ENCODE measurements around the gene ITM2C.

Gene ITM2C

DNA sequence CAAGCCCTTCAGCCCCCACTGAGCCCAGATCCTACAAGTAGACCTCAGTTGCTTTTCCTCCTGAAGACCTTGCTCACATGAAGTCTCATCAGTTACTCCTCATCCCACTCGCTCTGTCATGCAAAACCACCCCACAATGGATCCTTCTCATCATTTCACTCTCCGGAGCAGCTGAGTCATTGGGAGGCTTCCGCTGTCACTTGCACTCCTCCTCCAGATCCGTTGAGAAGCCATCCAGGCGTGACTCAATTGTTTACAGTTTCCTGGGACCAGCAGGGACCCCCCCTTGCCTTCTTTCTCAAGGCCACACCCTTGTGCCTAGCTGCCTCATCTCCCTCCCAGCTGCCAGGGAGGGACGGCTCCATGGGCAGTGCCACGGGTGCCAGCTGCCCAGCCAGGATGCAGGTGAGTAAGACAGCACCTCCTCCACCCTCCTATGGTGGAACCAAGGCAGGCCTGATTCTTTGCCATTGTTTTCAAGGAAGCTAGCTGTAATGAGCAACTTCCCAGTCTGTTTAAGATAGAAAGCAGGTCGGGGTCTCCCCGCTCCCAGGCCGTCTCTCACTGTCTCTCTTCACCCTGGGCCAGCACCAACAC is 44.0 kb downstream of the ITM2C start:
- peak; percentile 24 for DNase-seq

DNA sequence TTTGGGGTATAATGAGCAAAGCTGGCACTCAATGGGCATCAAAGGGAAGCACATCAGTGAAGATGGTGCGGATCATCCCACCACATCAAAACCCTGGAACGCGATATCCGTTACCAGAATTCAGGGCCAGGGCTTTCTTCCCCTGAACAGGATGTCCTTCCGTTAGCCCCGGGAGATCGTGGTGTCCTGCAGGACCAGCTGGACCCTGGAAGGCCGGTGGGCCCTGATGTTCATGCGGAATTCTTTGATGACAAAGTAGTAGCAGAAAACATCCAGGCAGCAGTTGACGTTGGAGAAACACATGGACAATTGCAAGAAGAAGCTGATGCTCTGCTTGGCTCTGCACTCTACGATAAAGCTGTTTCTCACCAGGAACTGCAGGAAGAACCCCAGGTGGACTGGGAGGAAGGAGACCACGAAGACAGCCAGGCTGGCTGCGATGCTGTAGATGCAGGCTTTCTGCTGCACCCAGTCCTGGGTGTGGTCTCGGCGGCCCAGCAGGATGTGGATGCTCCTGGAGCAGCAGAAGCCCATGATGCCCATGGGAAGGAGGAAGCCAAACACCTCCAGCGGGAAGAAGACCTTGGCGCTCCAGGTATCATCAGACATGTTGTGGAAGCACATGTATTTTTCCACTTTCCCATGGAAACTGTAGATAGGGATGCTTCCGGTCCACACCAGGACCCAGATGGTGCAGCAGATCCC is 45.3 kb downstream of the ITM2C start:
- DNase-seq, result no peak

DNA sequence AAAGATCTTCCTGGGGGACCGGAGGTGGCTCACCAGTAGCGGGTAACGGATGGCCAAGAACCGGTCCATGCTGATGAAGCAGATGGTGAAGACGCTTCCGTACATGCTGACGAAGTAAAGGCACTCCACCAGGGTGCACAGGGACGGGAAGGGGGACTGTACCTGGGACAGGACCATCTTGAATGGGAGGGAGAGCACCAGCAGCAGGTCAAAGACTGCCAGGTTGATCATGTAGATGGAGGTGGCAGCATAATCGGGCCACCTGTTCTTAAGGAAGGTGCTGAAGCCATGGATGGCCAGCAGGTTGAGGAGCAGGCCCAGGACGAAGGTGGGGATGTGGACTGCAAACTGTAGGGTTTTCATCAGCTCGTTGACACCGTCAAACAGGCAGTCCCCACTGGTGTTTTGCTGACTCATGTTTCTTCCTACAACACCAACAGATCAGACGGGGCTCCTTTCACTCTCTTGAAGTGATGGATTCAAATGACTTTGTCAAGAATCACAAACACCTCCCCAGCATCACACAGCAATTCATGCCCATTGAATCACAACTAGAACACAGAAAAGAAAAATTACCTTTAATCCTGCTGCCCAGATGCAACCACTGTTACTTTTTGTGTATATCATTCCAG is 45.9 kb downstream of the ITM2C start:
- DNase-seq, result no peak

DNA sequence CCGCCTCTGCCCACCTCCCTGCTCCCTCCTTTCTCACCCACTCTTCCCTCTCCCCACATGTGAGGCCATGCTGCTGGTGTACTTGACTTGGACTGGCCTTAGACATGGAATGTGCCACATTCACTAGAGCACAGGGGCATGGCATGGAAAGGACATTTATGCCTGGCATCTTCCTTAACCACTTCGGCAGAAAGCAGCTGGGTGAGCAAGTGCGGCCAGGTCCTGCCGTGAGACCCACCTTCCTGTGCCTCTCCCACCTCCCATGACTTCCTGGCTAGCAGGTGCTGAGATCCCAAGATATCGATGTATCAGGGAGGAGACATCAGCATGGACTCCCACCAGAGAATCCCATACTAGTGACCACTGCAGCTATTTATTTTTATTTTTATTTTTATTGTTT is 47.3 kb downstream of the ITM2C start:
- no peak for DNase-seq

DNA sequence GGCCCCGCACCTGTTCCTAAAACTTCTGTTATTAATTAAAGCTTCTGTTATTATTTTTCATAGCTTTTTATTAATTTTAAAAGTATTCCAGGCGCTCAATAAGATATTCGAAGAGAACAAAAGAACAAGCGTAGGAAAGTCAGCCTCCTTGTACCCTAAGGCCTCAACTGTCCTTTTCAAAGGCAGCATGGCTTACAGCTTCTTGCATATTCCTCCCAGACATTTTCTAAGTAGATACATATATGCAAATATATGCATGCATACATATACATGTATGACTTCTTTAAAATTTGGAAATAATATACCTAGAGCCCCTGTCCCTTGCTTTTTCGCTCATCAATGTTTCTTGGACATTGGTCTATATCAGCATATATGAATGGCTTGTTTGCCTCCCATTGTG is 48.0 kb downstream of the ITM2C start:
- DNase-seq, result no peak

DNA sequence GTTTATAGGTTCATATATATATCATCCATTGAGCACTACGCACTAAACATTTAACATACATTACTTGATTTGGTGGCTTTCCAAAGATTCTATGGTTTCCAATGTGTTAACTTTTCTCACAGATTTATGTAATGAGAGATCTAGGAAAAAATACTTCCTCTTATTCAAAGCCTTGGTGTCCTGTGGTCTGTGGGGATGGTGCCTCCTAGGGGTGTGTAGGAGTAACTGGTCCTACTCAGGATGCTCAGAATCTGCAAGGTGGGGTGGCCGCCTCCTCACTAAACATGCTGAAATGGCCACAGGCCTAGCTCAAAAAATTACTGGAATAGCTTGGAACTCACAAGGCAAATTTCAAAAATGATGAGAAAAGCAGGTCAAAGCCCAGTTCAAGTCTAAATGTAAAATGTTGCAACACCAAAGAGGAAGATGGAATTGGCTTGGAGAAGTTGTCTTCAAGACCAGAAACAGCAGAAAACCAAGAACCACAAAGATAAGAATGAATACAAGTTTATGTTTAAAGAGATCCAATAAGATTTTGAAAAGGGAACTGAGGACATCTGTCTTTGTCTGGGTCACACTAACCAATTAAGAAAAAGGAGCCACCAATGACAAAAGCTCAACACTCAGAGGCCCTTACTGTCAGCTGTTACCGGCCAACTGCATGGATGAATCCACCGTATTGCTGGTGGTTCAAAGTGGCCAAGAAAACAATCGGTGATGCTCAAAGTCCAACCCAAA is 48.8 kb downstream of the ITM2C start:
- DNase-seq, result no peak

DNA sequence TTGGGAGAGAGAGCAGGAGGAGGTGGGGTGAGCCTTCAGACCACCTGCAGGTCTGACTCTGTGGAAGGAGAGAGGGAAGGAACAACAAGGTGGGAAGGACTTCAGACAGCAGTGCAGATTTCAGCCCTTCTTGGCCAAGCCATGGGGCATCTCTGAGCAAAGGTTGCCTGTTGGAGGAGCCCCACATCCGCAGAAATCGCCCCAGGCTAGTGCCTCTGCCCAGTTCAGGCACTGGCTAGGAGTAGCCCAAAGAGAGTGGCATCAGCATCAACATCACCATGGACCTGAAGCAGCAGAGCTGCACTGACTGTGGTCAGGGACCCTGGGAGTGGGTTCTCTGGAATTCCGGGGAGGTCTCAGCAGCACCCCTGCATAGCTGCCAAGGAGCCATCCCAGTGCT is 50.1 kb downstream of the ITM2C start:
- no peak for DNase-seq

DNA sequence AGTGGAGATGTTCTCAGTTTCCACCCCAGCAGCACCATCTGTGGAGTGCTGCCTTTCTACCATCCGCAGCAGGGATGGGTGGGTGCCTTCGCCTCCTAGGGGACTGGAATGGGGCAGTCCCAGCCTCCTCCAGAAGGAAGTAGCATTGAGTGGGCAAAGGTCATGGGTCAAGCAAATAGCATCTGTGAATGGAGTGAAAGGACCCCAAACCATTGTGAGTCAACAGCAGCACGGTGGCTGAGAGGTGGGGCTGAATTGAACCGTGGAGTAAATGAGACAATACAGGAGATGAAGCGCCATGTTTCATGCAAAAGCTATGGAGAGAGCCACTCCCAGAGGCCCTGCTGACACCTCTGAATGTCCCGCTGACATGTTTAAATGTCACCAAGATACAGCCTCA is 50.6 kb downstream of the ITM2C start:
- no peak for DNase-seq

DNA sequence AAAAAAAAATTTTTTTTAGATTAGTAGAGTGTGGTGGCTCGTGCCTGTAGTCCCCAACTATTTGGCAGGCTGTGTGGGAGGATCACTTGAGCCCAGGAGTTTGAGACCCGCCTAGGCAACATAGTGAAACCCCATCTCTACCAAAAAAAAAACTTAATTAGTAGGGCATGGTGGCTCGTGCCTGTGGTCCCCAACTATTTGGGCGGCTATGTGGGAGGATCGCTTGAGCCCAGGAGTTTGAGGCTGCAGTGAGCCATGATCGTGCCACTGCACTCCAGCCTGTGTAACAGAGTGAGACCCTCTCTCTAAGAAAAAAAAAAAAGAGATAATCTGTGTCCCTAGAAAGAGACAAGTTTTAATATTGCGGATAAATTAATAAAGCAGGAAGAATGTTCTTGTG is 51.5 kb downstream of the ITM2C start:
- no peak for DNase-seq

DNA sequence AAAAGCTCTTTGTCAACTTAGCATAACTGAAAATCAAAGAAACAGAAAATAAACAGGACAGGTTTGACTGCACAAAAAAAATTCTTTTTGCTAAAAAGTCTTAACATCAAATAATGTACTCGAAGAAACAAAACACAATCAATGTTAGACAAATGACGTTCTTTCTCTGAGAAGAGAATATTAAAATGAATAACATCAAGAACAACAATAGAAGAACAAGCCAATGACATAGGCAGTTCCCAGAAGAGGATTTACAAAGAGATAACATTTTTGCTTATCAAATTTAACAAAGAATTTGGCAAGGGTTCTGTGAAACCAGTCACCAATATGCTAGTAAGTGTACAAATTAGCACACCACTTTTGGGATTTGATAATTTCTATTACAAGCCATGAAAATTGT is 54.5 kb downstream of the ITM2C start:
- DNase-seq, result no peak

DNA sequence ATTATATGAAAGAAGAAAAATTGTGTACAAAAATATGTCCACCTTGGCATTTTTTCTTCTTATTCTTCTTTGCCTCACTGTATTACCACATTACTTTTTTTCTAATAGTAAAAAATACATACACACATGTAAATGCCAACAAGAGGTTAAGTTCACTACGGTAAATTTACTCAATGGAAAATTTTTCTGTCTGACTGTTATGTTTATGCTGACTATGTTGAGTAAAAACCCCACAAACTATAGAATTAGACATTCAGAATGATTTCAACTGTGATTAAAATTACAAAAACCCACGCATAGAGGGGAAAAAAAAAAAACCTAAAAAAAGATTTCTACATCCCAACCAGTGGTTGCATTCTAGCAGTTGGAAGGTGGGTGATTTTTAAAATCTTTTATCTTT is 54.9 kb downstream of the ITM2C start:
- no peak for DNase-seq

DNA sequence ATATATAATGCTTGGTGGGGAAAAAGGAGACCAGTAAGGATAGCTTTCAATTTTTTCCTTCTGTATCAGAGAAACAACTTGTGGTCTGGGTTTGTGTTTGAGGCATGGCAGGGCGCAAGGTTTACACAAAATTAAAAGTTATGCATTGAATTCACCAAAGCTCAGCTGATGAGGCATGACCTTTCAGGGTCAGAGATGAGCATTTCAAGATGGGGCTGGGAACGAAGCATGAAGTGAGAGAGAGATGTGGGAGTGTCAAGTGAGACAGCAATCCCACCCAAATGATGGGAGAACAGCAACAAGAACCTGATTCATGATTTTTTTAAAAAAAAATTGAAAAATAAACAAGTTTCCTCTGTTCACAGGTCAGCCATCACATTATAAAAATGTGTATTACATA is 55.4 kb downstream of the ITM2C start:
- DNase-seq, result no peak

DNA sequence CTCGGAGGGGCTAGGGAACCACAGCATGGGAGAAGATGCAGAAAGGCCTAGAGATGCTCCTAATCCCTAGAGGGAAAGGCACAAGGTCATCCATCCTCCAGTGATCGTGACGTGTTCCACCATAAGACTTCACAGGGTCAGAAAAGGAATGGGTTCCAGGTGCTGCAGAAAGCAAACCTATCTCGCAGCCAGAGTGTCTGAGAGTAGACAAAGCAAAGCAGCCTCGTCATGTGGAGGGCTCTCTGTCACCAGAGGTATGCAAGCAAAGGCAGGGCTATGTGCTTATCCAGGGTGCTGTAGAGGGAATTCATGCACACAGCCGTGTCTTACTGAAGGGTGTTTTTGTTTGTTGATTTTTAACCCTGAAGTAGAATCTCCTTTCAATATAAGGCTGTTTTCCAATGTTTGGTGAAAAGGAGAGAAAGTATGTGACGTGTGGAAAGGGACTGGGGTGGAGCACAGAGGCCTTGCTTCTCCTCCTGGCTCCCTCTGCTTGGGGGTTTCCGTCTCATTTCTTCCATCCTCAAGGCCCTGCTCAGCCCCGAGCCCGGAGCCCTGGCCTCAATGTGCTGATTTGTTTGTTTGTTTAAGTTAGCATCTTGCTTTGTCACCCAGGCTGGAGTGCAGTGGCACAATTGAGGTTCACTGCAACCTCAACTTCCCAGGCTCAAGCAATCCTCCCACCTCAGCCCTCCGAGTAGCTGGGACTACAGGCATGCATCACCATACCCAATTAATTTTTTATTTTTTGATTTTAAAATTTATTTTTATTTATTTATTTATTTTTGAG is 57.3 kb downstream of the ITM2C start:
- DNase-seq, result no peak

DNA sequence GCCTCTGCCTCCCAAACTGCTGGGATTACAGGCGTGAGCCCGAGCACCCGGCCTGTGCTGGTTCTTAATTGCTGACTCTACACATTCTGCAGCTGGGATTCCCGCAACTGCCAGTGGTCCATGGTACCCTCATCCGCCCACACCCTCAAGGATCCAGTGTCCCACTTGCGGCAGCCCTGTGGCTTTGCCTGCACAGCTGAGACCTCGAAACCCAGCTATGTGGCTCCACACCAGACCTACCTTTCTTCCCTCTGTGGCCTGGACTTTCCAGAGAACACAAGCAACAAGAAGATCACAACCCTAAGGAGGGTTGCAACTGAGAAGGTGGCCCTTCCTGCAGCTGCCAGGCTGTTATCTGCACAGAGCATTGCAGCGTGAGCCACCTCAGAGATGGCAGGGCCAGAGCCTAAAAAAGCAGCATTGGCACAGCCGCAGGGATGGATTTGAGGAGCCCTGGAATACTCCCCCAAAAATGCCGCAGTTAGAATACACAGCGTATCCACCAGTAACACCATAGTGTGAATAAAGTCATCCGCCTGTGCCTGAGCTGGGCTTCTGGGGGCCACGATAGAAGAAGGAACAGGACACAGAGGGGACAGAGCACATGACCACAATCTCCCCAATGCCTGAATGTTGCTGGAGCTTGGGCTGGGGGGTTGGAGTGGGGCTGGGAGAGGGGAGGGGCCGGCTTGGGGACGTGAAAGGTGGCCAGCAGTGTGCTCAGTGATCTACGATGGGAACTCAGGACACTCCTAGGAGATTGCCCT is 58.4 kb downstream of the ITM2C start:
- DNase-seq, result no peak

DNA sequence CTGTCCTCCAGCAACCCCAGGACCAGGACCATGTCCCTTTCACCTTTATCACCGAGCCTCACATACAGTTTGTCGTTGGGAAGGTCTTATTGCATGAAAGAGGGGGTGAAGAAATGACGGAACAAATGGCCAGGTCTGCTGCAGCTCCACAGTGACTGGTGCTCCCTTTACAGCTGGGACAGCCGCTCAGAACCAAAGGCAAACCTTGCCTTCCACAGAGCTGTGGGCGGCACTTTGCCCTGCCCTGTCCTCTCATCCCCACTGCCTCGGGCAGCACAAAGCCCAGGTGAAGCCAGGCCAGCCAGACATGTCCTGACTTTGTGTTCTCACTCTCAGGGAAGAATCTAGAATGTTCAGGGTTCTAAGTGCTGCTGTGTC is 59.3 kb downstream of the ITM2C start:
- no peak for DNase-seq

DNA sequence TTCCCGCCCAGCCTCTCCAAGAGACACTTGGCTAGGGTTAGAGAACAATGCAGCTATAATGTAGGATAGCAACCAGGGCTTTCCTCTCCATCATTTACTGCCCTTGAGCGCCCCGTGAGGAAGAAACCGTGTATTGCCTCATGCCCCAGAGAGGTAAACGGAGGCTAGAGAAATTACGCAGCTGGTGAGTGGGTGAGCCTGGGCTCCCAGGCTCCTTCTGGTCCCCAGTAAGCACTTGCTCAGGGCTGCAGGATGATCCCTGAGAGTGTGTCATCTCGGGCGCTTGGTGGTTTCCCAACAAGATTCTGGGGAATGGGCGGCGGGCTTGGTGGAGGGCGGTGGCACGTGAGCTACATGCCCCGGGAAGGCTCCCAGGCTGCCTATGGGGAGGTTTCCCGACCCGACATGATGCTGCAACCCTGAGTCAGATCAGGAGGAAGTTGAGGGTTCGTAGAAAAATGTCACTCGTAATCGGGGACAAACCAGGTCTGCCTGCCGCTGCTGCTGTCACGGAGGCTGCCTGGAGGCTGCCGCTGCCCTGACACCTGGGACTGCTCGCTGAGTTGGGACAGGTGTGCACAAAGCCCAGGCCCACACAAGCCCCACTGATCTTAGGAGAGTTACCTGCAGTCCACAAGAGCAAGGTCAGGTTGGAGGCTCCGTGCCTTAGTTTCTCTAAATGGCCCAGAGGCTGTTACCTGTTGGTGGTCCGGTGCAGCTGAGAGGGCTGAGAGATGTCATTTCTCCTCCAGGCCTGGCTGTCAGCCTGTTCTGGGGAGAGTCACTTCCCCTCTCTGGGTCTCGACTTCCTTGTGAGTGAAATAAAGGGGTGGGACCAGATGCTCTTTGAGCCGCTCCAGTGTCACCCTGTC is 60.0 kb downstream of the ITM2C start, which contains the start of gene GPR55:
Gene GPR55, minus strand, starts transcription at position 773 of the 872 bp plus-strand sequence. CDS start 14,280 bp downstream, outside the sequence.
- peak; percentile 61 for DNase-seq

DNA sequence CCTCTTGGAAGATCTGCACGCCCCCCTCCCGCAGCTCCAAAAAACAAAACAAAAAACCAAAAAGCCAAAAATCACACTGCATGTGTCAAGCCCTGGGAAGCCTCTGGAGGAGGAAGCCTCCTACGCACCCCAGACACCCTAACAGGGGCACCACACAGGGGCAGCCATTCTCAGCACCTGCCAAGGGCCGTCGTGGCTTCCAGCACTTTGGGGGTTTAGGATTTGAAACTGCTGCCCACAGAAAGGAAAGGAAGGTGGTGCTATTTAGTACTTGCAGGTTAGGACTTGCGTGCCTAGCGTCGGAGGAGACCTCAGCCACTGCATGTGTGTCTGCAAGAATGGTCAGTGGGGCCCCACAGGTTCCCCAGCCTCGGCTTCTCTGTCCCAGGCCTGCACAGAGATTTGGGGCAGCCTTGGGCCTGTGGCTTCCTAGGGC is 60.7 kb downstream of the ITM2C start:
- DNase-seq, result no peak

DNA sequence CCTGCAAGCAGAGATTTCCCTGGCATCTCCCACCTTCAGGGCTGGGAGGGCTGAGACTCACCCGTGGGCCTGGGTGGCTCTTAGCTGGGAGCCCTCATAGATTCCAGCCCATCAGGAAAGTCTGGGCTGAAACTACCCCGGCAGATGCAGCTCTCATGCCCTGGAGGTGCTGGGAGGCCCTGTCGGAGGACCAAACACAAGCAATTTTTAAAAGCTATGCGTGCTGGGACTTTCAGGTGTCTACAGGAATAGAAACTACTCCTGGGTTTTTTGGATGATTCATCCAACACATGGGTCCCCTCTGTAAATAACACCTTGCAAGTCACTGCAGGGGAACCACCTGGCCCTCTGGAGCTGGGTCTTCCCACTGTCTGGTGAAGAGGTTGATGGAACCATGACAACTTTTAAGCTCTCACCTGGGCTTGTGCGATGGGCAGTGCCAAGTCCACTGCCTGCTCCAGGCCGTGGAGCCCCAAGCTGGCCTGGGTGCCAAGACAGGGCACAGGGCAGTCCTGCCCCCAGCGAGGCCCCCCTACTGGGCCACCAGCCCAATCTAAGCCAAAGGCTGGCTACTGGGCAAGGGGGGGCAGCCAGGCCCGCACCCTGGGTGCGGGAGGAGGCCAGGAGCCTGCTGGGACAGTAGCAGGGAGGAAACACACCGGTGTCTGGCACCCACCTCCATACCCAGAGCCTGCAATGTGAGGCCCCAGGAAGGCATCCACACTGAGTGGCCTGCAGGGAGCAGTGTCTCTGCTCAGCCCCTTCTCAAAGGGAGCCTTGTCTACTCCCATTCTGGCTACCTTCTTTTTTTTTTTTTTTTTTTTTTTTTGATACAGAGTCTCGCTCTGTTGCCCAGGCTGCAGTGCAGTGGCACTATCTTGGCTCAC is 61.4 kb downstream of the ITM2C start:
- peak; percentile 34 for DNase-seq

DNA sequence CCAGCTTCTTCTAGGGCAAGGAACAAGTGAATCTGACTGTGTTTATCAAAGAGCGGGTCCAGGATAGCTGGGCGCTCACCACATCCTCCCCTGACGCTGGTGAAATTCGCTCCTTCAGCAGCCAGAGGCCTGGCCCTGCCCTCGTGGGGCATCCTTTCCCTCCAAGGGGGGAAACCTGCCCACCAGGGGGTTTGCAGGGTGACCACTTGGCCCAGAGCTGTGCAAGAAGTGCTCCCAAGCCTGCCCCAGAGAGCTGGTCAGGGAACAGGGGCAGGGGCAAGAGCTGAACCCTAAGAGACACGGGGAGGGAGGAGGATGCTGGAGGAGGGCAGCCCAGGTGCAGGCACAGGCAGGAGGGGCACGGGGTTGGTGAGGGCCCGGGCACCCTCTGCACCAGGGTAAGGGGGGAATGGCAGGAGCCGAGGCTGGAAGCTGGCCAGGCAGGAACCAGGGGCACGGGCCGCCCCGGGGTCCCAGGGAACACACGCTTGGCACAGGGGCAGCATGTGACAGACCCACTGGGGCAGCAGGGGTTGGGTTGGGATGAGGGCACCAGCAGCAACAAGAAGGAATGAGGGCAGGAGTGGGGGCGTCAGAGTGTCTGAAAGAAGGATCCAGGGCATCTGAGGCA is 63.1 kb downstream of the ITM2C start:
- DNase-seq, result no peak
